GM21526 (cell line): ENCODE data around the gene FSIP1.

ENCODE experiments used
- ATAC-seq: cut with Tn5 transposase; IDR thresholded peaks from one replicate; pipeline ENCODE4 v1.9.1; 2021; ENCODE audit warnings: moderate library complexity; ENCODE audit not compliant: unreplicated experiment, low FRiP score

The FSIP1 gene

GRCh38 chr15:39565851-39566250 lies 216.8 kb downstream of the FSIP1 start:
- no peak for ATAC-seq

- ATAC-seq: no peak
Observed at GRCh38 chr15:39564972-39565665, 217.5 kb downstream of the FSIP1 start.

GRCh38 chr15:39558421-39558820 lies 224.2 kb downstream of the FSIP1 start:
- ATAC-seq: no peak

GRCh38 chr15:39556461-39556860 lies 226.2 kb downstream of the FSIP1 start:
- ATAC-seq: no peak

GRCh38 chr15:39555885-39556284 lies 226.8 kb downstream of the FSIP1 start:
- no peak for ATAC-seq

- ATAC-seq: no peak
Observed at GRCh38 chr15:39554746-39555387, 227.8 kb downstream of the FSIP1 start.

GRCh38 chr15:39553947-39554693 lies 228.5 kb downstream of the FSIP1 start:
- peak; percentile 56 for ATAC-seq

- ATAC-seq: no peak
Observed at GRCh38 chr15:39552556-39552955, 230.1 kb downstream of the FSIP1 start.

- no peak for ATAC-seq
Observed at GRCh38 chr15:39551476-39551875, 231.2 kb downstream of the FSIP1 start.
